Heart left ventricle (tissue), 13 donors: ENCODE measurements around the gene ZNF330.

ENCODE experiments used
- POLR2A ChIP-seq, 2 donors: fragments of 450-650 bp; IDR thresholded peaks; one replicate each; pipeline ENCODE4 v1.6.1; 2017; ENCODE audit warnings: antibody characterized with exemption in 2 of 2, mild to moderate bottlenecking in 2 of 2, moderate library complexity in 2 of 2
- TF ChIP-seq, protein P1 (sequence below), 12 donors: fragments of 200-600 bp; sonication (generic) in 4 of 12; IDR thresholded peaks; one replicate each; pipeline versions ENCODE4 v1.5.0 to v1.8.0; 2018 to 2022; ENCODE audit warnings: antibody characterized with exemption in 12 of 12, mild to moderate bottlenecking in 5 of 12
- donor health status: ischemic (EF 13 %, LVEDD 7.1; RV severe dilation, severe dysfunction).
- donor health status: DM: no; HTN: yes; CAD: no.
- donor health status: DM: no; HTN: no; CAD: no.
- donor health status: ischemic (EF 25% LVEDD 6.9; RV normal size, moderate dysfunction).
- donor health status: ischemic (EF 25% LVEDD 5.7; RV mildly dilated, moderate dysfunction).
- donor health status: ischemic (EF 35%, LVEDD 5.7; RV mildly dilated, moderate dysfunction).
- donor health status: nonischemic (EF 11% LVEDD 7.7; RV severe dilation, severe dysfunction).
- donor health status: DM: yes; HTN: yes; CAD: no.
- donor health status: PGD.
- donor health status: ischemic (EF 29% LVEDD 5.4; RV normal size, mild dysfunction).
- donor health status: nonischemic (EF 23%, LVEDD 6.1; RV moderate dilation, normal function).

DNA sequence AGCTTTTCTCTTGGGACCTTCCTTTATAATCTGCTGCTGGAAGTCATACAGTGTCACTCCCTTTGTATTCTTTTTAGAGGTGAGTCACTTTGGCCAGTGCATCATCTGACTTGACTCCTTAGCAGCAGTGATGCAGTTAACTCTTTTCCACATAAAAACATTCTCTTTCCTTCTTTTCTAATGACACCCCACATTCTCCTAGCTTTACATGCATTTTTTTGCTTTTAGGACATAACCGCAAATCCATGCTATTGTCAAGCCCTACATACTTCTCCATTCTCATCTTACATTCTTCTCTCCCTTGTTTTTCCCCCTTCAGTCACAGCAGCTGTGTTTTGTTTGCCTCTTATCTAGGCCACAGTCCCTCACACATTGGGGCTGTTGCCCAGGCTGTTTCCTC, 55.1 kb downstream of the ZNF330 start:
- TF ChIP-seq, protein P1, sequence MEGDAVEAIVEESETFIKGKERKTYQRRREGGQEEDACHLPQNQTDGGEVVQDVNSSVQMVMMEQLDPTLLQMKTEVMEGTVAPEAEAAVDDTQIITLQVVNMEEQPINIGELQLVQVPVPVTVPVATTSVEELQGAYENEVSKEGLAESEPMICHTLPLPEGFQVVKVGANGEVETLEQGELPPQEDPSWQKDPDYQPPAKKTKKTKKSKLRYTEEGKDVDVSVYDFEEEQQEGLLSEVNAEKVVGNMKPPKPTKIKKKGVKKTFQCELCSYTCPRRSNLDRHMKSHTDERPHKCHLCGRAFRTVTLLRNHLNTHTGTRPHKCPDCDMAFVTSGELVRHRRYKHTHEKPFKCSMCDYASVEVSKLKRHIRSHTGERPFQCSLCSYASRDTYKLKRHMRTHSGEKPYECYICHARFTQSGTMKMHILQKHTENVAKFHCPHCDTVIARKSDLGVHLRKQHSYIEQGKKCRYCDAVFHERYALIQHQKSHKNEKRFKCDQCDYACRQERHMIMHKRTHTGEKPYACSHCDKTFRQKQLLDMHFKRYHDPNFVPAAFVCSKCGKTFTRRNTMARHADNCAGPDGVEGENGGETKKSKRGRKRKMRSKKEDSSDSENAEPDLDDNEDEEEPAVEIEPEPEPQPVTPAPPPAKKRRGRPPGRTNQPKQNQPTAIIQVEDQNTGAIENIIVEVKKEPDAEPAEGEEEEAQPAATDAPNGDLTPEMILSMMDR (IDR thresholded peaks at IDR 0.05) = no peak
- no peak for TF ChIP-seq POLR2A (IDR thresholded peaks at IDR 0.05)
